Measurements from ENCODE around the gene OGDHL. TPM values are rescaled to one million over a fixed set of nuclear protein-coding genes. Genes with fewer than 3 reads are reported as not detected.

OGDHL gene
- total RNA-seq, 6 experiments from 2014 or later = 0.05 to 0.19 (median 0.17) TPM; not detected in 1

DNA sequence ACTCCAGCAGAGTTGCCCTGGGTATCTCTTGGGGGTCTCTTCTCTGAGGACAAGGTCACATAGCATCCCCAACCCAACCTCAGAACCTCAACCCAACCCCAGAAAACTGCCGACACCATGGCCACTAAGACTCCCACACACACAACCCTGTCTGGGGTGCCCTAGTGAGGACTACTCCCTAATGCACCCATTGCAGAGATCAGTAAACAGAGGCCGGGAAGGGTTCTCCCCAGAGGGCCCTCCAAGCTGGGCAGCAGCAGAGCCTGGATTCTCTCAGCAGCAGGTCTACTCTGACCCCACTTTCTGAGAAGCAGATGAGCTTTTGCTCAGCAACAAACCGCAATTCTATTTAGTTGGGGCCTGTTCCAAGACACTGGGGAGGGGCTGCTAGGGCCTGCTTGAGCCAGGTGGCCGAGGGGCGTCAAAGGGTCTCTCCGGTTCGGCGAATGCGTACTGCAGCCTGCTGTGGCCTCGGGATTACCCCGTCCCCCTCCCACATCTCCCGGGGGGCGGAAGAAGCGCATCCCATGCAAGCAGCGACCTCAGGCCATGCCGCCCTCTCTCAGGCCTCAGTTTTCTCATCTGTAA, 828 bp downstream of the OGDHL start:
- TF ChIP-seq, protein P1, sequence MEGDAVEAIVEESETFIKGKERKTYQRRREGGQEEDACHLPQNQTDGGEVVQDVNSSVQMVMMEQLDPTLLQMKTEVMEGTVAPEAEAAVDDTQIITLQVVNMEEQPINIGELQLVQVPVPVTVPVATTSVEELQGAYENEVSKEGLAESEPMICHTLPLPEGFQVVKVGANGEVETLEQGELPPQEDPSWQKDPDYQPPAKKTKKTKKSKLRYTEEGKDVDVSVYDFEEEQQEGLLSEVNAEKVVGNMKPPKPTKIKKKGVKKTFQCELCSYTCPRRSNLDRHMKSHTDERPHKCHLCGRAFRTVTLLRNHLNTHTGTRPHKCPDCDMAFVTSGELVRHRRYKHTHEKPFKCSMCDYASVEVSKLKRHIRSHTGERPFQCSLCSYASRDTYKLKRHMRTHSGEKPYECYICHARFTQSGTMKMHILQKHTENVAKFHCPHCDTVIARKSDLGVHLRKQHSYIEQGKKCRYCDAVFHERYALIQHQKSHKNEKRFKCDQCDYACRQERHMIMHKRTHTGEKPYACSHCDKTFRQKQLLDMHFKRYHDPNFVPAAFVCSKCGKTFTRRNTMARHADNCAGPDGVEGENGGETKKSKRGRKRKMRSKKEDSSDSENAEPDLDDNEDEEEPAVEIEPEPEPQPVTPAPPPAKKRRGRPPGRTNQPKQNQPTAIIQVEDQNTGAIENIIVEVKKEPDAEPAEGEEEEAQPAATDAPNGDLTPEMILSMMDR (IDR thresholded peaks at IDR 0.05) = no peak
- no peaks in the 10 kb centered on the region for H3K4me1 Mint-ChIP-seq (ENCODE audit: low read depth)
- H3K9me3 Mint-ChIP-seq = no peaks in the 10 kb centered on the region
- no peak for DNase-seq
- H3K36me3 Mint-ChIP-seq (ENCODE audit: low read depth) = no peaks in the 10 kb centered on the region
- H3K4me3 Mint-ChIP-seq = peak overlapping the region; percentile 30; the same call in 1 of the 2 replicates
- H3K27me3 Mint-ChIP-seq (ENCODE audit: insufficient read depth) = peaks cover 27% of the 10 kb centered on the region
- H3K27ac Mint-ChIP-seq = no peak overlapping the region

DNA sequence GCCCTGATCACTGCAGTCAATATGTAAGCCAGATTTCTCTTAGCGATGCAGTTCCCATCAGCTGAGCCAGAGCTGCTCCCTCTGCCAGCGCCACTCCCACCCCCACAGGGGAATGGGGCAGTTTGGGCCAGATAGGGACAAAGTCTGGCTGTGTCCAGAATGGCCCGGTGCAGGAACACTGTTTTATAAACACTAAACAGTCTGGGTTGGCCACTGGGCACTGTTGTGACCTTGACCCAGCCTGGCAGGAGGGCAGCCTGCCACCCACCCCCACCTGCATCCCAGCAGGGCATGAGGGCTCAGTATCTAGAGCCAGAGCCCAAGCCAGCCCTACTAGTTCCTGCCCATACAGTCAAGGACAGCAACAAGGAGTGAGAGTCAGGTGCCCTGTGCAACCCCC, 1.3 kb downstream of the OGDHL start:
- peak overlapping the region; percentile 30; the same call in 1 of the 2 replicates for H3K4me3 Mint-ChIP-seq
- no peak for DNase-seq
- TF ChIP-seq, protein P1 (IDR thresholded peaks at IDR 0.05) = no peak
- H3K27me3 Mint-ChIP-seq (ENCODE audit: insufficient read depth) = peaks cover 31% of the 10 kb centered on the region
- H3K9me3 Mint-ChIP-seq = no peaks in the 10 kb centered on the region
- H3K27ac Mint-ChIP-seq = no peak overlapping the region
- no peaks in the 10 kb centered on the region for H3K4me1 Mint-ChIP-seq (ENCODE audit: low read depth)
- no peaks in the 10 kb centered on the region for H3K36me3 Mint-ChIP-seq (ENCODE audit: low read depth)

DNA sequence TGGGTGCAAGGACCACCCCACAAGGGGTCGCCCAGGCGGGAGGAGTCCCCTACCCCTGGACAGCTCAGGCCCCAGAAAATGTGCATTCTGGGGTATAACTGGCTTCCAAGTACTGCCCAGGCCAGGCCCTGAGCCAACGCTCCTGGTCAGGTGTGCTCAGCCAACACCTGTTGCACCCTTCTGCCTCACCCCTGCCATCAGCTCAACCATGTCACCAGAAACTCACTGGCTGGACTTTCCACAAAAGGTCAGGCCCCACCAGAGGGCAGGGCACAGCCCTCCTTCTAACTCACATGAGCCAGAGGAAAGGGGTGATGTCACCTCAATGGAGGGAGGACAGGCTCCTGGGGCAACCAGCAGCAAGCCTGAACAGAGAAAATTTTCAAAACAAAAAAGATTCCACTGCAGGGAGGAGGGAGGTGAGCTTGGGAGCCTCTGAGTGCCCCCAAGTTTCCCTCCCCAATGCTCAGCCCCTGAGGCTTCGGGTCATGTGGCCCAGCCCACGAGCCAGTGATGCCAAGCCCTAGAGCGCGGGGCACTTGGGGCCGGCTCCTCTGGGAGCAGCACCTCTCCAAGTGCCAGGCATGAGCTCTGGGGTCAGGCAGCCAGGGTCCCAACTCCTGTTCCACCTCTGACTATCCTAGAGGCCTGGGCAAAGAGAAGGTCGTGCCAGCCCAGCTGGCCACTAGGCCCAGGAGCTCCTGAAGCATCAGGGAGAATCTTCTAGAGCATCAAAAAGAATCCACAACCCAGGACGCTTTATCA, 2.2 kb downstream of the OGDHL start:
- Mint-ChIP-seq H3K27ac (no peak overlapping the region), H3K9me3 (no peaks in the 10 kb centered on the region), H3K36me3 (ENCODE audit: low read depth) (no peaks in the 10 kb centered on the region), H3K27me3 (ENCODE audit: insufficient read depth) (peaks cover 38% of the 10 kb centered on the region), H3K4me1 (ENCODE audit: low read depth) (no peaks in the 10 kb centered on the region), H3K4me3 (no peak overlapping the region)
- TF ChIP-seq, protein P1 (IDR thresholded peaks at IDR 0.05) = no peak
- no peak for DNase-seq

DNA sequence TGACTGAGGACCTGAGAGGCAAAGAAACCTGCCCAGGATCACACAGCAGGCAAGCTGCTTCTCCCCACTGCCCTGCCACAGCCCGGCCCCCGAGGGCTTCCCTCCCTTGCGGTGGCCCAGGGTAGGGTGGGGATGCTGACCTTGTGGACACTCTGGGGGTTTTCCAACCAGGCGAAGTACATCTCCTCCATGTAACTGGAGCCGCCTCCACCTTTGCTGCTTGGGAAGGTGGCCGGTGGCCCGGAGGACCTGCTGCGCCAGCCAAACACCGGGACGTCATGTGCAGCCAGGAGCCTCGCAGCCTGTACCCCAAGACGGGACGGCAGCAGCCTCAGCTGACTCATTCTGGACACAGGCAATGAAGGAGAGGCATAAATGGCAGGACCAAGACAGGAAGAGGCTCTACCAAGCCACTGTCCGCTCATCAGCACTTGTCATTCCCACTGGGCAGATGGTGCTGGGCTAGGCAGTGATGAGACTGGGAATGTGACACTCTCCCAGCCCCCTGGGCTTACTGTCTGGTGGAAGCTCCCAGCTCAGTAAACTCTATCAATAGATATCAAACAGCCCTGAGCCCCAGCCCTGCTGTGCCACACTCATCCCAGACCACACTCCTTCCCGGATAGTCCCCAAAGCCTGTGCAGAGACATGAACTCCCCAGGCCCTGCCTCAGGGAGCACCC, 3.7 kb downstream of the OGDHL start:
- Mint-ChIP-seq H3K9me3 (no peaks in the 10 kb centered on the region), H3K4me3 (no peak overlapping the region), H3K27me3 (ENCODE audit: insufficient read depth) (peaks cover 39% of the 10 kb centered on the region), H3K27ac (no peak overlapping the region), H3K36me3 (ENCODE audit: low read depth) (no peaks in the 10 kb centered on the region), H3K4me1 (ENCODE audit: low read depth) (no peaks in the 10 kb centered on the region)
- TF ChIP-seq, protein P1 (IDR thresholded peaks at IDR 0.05) = no peak
- no peak for DNase-seq

DNA sequence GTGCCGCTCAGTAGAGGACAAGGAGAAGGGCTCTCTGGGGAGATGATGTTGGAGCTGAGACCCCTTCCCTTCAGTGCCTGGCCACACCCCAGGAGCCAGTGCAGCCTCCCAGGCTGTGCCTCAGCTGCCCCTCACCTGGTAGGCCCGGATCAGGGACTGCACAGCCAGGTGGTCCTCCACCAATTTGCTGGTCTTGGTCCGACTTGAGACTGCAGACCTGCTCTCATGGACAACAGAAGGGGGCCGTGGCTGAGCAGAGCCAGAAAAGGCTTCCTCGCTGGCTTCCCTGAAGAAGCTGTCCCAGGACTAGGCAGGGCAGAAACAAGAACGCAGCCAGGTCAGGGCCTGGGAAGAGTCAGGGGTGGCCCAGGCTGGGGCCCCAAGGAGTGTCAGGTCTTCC, 5.5 kb downstream of the OGDHL start:
- peaks cover 43% of the 10 kb centered on the region for H3K27me3 Mint-ChIP-seq (ENCODE audit: insufficient read depth)
- no peaks in the 10 kb centered on the region for H3K9me3 Mint-ChIP-seq
- H3K36me3 Mint-ChIP-seq (ENCODE audit: low read depth) = no peaks in the 10 kb centered on the region

More for the DNA sequence above, 5.5 kb downstream of the OGDHL start:
- no peak for DNase-seq
- Mint-ChIP-seq H3K27ac (no peak overlapping the region), H3K4me3 (no peak overlapping the region), H3K4me1 (ENCODE audit: low read depth) (no peaks in the 10 kb centered on the region)
- TF ChIP-seq, protein P1 (IDR thresholded peaks at IDR 0.05) = no peak

Measured in HFFc6 (cell line).